NCI-H748 treated with DMSO at 0.1 percent for 48 hours (cell line): ENCODE results near the gene MPZL3.

Source experiments
- DNase-seq: peaks from one replicate; lab custom pipeline; 2025; lab: John Stamatoyannopoulos, UW

Gene MPZL3

GRCh38 chr11:118251858-118252652 lies at the start of gene MPZL3:
MPZL3 (minus strand) TSS chr11:118252365; CDS start chr11:118252294, 71 bp downstream.
- DNase-seq = peak; percentile 82

- DNase-seq = no peak
Observed at GRCh38 chr11:118301600-118302195, 49.5 kb upstream of the MPZL3 start.

GRCh38 chr11:118295815-118296454 lies 43.8 kb upstream of the MPZL3 start:
- DNase-seq = no peak

GRCh38 chr11:118295199-118295598 lies 43.0 kb upstream of the MPZL3 start:
- no peak for DNase-seq

- no peak for DNase-seq
Observed at GRCh38 chr11:118294053-118294452, 41.9 kb upstream of the MPZL3 start.

- DNase-seq = no peak
Observed at GRCh38 chr11:118291477-118292135, 39.4 kb upstream of the MPZL3 start.

GRCh38 chr11:118290923-118291322 lies 38.8 kb upstream of the MPZL3 start:
- peak; percentile 1 for DNase-seq

GRCh38 chr11:118289401-118289800 lies 37.2 kb upstream of the MPZL3 start:
- DNase-seq = no peak

GRCh38 chr11:118287006-118287405 lies 34.8 kb upstream of the MPZL3 start:
- no peak for DNase-seq

GRCh38 chr11:118286545-118286944 lies 34.4 kb upstream of the MPZL3 start:
- DNase-seq = no peak

GRCh38 chr11:118283756-118284350 lies 31.7 kb upstream of the MPZL3 start:
- DNase-seq = no peak

- no peak for DNase-seq
Observed at GRCh38 chr11:118283037-118283636, 31.0 kb upstream of the MPZL3 start.

GRCh38 chr11:118282606-118283005 lies 30.4 kb upstream of the MPZL3 start:
- no peak for DNase-seq

- DNase-seq = no peak
Observed at GRCh38 chr11:118281284-118281683, 29.1 kb upstream of the MPZL3 start.

GRCh38 chr11:118277312-118277711 lies 25.1 kb upstream of the MPZL3 start:
- no peak for DNase-seq

GRCh38 chr11:118276422-118276821 lies 24.3 kb upstream of the MPZL3 start:
- DNase-seq = no peak

- DNase-seq = no peak
Observed at GRCh38 chr11:118275176-118275575, 23.0 kb upstream of the MPZL3 start.

- DNase-seq = no peak
Observed at GRCh38 chr11:118274186-118274585, 22.0 kb upstream of the MPZL3 start.

GRCh38 chr11:118272001-118272400 lies 19.8 kb upstream of the MPZL3 start:
- DNase-seq = no peak

GRCh38 chr11:118267486-118267885 lies 15.3 kb upstream of the MPZL3 start:
- DNase-seq = no peak

GRCh38 chr11:118265954-118266353 lies 13.8 kb upstream of the MPZL3 start:
- no peak for DNase-seq
